IPS DF 4.7 (cell line): Measurements from ENCODE around the gene WDR1.
"Not testable (repeated sequence)": the region's sequence is repeated elsewhere in the genome, so short reads cannot be mapped to it uniquely, and the experiment has no call there.

Experiments
- DNase-seq: peaks from one replicate; pipeline ENCODE4 v3.0.0-alpha.2; 2013; ENCODE audit warnings: low spot score; ENCODE audit errors: extremely low read depth

WDR1 gene

GRCh38 chr4:10131202-10131601 is 14.6 kb upstream of the WDR1 start:
- DNase-seq, result no peak

- DNase-seq, result no peak
Observed at GRCh38 chr4:10130178-10130888, 13.7 kb upstream of the WDR1 start.

GRCh38 chr4:10129196-10130177 is 12.9 kb upstream of the WDR1 start:
- DNase-seq, result no peak

DNA sequence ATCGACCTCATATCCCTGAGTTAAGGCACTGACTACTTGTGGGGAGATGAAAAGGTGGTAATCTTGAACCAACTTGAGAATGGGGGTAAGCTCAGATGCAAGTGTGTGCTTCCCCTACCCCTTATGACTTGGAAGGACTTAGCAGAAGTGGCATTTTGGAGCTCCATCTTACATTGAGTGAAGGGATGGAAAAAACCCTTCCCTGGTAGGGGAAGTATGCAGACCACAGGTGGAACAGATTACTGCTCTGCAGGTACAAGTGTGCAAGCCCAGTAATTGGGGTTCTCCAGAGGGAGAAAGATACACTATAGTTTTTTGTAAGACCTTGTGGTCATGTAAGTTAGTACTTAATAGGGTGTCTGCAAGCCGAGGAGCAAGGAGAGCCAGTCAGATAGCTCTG is 12.2 kb upstream of the WDR1 start:
- DNase-seq, result no peak

DNA sequence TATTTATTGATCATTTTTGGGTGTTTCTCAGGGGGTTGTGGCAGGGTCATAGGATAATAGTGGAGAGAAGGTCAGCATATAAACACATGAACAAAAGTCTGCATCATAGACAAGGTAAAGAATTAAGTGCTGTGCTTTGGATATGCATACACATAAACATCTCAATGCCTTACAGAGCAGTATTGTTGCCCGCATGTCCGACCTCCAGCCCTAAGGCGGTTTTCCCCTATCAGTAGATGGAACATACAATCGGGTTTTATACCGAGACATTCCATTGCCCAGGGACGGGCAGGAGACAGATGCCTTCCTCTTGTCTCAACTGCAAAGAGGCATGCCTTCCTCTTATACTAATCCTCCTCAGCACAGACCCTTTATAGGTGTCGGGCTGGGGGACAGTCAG is 10.9 kb upstream of the WDR1 start:
- DNase-seq, result not testable (repeated sequence)

DNA sequence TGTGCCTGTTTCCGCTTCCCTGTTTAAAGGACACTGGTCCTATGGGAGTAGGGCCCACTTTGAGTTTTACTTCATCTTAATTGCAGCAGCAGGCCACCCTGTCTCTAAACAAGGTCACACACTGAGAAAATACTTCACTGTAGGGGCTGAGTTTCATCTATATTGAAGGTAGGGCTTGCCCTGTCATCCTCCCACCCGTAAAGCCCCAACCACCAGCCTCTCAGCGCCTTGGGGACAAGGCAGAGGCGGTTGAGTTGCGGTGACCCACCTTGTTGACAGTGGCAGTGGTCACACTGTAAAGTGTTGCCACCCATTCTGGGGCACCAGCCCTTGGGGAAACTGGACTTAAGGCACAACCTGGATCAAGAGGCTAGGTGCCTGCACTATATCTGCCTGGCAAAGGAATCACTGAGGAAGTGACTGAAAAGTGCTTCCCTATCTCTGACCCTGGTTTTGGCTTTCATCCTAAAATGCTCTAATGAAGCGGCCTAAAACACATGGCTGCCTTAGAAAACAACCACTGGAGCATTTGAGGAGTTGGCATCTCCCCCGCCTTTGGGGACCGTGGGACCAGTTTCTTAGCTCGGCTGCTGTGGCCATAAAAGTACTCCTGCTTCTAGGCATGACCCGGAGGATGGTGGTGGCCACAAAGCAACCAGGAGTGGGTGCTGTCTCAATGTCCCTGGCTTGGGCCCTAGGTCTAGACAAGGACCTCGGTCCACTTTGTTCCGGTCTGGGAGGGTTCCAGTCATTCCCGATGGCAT is 7.8 kb upstream of the WDR1 start:
- no peak for DNase-seq

GRCh38 chr4:10123227-10124101 is 6.9 kb upstream of the WDR1 start:
- DNase-seq, result no peak

DNA sequence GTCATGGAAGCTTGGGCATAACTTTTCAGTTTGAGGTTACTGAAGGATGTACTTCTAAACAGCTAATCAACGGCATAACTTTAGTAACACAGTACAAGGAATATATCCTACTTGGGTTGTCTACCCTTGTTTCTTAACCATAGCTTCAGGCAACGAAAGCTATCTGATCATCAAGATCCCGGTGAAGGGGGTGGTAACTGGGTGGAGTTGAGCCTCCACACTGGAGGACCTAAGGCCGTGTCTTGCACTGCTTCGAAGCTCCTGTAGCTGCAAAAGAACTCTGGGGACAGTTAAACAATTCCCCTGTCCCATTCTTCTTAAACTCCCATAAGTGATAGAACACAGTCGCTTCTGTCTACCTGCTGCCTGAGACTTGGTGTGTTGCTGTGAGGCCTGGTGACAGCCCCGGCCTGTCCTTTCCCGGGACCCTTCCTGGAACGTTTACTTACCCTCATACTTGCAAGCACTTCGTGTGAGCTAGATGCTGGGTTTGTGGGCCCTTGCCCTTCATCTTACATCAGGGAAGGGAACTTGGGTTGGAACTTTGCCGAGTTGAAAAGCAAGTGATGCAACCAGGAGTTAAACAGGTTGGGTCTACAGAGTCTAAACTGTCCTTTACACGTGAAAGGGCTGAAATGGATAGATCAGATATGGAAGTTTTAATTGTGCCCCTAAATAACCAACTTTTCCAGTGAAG is 5.8 kb upstream of the WDR1 start:
- DNase-seq, result no peak

DNA sequence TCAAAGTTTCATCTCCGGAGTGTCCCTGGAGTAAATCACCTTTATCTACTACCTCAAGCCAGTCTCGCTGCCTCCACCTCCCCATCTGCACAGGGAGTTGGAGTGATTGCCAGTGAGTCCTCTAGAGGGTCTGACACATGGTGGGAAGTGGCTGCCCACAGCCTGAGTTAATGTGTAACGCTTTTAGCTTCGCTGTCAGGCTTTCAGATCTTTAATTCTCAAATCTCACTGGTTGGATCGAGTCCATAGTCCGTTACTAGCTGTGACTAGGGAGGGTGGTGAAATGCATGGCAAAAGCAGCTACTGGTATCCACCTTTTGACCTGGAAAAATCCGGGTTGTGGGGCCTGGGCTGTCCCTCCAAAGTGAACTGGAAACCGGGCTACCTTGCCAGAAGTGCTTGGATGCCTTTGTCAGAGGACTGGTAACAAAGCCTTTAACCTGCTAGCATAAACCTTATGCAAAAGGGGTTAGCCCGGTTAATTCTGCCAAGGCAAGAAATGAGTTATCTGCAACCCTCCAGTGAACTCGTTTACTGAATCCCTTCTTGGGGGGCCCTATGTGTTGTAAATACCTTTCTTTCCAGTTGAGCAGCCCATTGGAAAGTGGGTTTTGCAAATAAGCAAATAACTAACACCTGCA is 5.1 kb upstream of the WDR1 start:
- DNase-seq, result no peak

- DNase-seq, result no peak
Observed at GRCh38 chr4:10120943-10121567, 4.5 kb upstream of the WDR1 start.

GRCh38 chr4:10119773-10120172 is 3.2 kb upstream of the WDR1 start:
- no peak for DNase-seq

GRCh38 chr4:10119278-10119677 is 2.7 kb upstream of the WDR1 start:
- no peak for DNase-seq

GRCh38 chr4:10118048-10119004 is 1.7 kb upstream of the WDR1 start:
- DNase-seq, result no peak

DNA sequence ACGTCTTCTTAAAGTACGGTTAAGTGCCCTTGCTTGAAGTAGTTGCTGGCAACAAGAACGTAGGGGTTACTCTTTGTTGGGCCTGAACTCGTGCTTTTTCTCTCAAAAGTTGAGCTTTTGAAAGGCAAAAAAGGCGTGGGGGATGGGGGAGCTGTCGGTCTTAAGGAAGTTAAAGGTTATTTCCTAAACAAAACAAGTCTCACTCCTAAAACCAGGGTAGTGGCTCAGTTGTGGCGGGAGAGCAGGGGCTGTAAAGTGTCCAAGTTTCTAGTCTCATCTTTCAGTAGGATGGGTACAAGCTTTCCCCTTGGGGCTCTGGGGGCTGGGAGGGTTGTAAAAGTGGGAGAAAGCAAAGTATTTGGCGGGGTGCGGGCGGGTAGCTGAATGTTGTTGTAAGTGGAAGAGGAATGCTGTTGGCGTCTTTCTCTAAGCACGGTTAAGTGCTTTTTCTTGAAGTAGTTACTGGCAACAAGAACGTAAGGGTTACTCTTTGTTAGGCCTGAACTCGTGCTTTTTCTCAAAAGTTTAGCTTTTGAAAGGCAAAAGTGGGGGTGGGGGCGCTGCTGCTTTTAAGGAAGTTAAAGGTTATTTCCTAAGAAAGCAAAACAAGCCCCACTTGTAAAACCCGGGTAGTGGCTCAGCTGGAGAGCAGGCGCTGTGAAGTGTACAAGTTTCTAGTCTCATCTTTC is 904 bp upstream of the WDR1 start:
- DNase-seq, result no peak

- no peak for DNase-seq
Observed at GRCh38 chr4:10115797-10116568, 616 bp downstream of the WDR1 start.

DNA sequence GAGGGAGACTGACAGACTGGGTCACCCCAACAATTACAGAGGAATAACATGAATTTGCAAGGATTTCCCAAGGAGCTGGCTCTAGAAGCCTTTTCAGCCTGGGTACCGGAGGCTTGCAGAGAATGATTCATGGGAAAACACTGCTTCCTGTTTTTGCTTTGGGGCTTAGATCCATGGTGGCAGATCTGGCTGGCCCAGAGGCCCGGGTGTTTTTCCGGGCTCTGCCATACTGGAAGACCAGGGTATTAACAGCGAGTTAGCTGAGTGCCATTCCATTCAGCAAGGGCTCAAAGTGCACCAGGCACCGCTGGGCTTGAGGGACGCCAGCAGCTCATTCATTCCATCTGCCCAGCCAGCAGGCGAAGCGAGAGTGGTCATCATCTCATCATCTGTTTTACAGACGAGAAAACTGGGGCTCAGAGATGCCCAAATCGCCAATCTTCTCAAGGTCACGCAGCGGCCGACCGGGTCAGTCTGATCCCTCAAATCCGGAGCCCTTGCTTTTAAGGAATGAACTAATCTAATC is 1.3 kb downstream of the WDR1 start:
- DNase-seq, result no peak

- DNase-seq, result no peak
Observed at GRCh38 chr4:10114607-10115006, 2.0 kb downstream of the WDR1 start.
